Fibroblast of mammary gland (primary cell): Measurements from ENCODE around the gene POC5.
A peak's percentile ranks its signal among the peaks of the same experiment; 100 is the strongest.
"Not testable (repeated sequence)": the region's sequence is repeated elsewhere in the genome, so short reads cannot be mapped to it uniquely, and the experiment has no call there.

Experiments
- DNase-seq: peaks from one replicate; pipeline ENCODE4 v3.0.0-alpha.2; 2010; ENCODE audit warnings: low read depth
- H3K4me3 ChIP-seq: 2 replicates; pipeline ENCODE4 v1.5.1; 2011; ENCODE audit warnings: low read depth, mild to moderate bottlenecking, low read length, moderate library complexity; ENCODE audit not compliant: control insufficient read depth
- TF ChIP-seq, protein P1 (sequence below): conservative IDR thresholded peaks from 2 replicates; pipeline ENCODE4 v1.5.1; 2011; ENCODE audit warnings: low read depth, low read length, inconsistent platforms; ENCODE audit not compliant: control insufficient read depth, insufficient read depth

POC5 gene

GRCh38 chr5:75706775-75707174 is 10.5 kb downstream of the POC5 start:
- TF ChIP-seq, protein P1, sequence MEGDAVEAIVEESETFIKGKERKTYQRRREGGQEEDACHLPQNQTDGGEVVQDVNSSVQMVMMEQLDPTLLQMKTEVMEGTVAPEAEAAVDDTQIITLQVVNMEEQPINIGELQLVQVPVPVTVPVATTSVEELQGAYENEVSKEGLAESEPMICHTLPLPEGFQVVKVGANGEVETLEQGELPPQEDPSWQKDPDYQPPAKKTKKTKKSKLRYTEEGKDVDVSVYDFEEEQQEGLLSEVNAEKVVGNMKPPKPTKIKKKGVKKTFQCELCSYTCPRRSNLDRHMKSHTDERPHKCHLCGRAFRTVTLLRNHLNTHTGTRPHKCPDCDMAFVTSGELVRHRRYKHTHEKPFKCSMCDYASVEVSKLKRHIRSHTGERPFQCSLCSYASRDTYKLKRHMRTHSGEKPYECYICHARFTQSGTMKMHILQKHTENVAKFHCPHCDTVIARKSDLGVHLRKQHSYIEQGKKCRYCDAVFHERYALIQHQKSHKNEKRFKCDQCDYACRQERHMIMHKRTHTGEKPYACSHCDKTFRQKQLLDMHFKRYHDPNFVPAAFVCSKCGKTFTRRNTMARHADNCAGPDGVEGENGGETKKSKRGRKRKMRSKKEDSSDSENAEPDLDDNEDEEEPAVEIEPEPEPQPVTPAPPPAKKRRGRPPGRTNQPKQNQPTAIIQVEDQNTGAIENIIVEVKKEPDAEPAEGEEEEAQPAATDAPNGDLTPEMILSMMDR: no peak
- H3K4me3 ChIP-seq: no peak overlapping the region
- DNase-seq: no peak

DNA sequence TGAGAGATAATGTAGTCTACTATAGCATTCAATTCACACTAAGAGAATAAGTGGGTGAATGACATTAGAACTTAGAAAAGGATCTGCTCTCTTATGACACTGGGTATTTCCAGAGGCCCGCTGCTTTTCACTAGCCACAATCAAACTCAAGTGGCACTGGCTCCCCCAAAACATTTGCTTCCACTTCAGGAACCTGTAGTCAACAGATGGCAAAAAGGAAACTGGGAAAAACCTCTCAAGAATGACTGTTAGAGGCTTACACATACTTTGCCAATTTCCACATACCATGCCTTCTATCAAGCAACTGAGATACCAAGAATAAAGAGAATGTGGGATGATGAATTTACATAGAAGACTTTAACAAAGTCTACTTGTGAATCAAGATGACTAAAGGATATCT is 11.2 kb downstream of the POC5 start:
- TF ChIP-seq, protein P1: no peak
- DNase-seq: no peak
- H3K4me3 ChIP-seq: no peak overlapping the region

- DNase-seq: no peak
- TF ChIP-seq, protein P1: no peak
- H3K4me3 ChIP-seq: no peak overlapping the region
These were observed 15.4 kb downstream of the POC5 start for GRCh38 chr5:75701856-75702255.

- not testable (repeated sequence) for DNase-seq, H3K4me3 ChIP-seq
These were observed 21.5 kb downstream of the POC5 start for GRCh38 chr5:75695472-75696351.

GRCh38 chr5:75694781-75695180 is 22.5 kb downstream of the POC5 start:
- peak; percentile 19 for DNase-seq
- TF ChIP-seq, protein P1: no peak
- H3K4me3 ChIP-seq: no peak overlapping the region

DNA sequence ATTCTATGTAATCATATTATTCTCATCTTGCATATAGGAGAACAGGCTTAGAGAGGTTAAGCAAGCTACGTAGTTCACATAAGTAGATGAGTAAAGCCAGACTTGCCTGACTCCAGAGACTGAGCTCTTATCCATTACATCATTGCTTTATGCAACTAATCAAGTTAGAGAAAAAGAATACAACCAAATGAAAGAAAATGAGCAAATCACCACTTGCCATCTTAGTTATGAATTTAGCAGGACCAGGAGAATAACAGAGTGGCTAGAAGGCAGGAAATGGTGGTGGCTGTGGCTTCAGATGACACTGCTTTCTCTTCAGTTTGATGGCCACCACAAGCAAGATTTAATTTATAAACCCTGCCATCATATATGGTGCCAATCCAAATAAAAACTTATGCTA is 26.6 kb downstream of the POC5 start:
- TF ChIP-seq, protein P1: no peak
- no peak for DNase-seq
- H3K4me3 ChIP-seq: no peak overlapping the region

DNA sequence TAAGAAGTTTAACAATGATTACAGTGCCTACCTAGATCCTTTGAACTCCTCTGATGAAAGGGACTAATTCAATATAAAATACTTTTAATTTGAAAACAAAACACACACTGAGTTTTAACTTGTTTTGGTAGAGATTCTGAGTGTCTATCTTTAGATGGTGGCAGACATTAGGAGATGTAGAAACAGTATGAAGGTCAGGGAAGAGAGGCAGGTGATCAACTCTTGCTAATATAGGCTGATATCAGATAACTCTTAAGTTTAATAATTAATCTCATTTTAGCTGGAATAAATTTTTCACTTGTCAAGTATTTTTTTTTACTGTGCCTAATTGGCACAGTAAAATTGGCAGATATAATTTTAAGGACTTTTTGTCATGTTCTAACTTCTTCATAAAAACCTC is 30.8 kb downstream of the POC5 start:
- DNase-seq: no peak
- no peak overlapping the region for H3K4me3 ChIP-seq
- TF ChIP-seq, protein P1: no peak
